HCT116 (cell line): ENCODE results near the gene UBE2L6. TPM values are rescaled to one million over a fixed set of nuclear protein-coding genes. Genes with fewer than 3 reads are reported as not detected.

Experiments
- ATAC-seq: fragments of 200-7000 bp; cut with Tn5 transposase; 2 replicates; pipeline ENCODE4 v1.9.1; 2020; ENCODE audit warnings: mild to moderate bottlenecking, moderate library complexity
- BruUV-seq: library from RNA; stranded (reverse); fragments of 400-500 nt; replicated peaks from 2 replicates; lab custom pipeline; 2021; lab: Mats Ljungman, UMichigan
- CTCF ChIA-PET: fragments of 300-600 bp; sonication (Branson Sonifier 250); formaldehyde crosslinking; loops from one replicate; lab custom pipeline; 2021; ENCODE audit warnings: antibody characterized with exemption; lab: Charles Lee
- POLR2A ChIA-PET: fragments of 300-600, 350-600 bp; sonication (Branson Sonifier 250); formaldehyde crosslinking; loops from one replicate; lab custom pipeline; 2021; ENCODE audit warnings: antibody characterized with exemption; lab: Charles Lee
- RAD21 ChIA-PET, 2 experiments: fragments of 300-600 bp; sonication (Branson Sonifier 250); formaldehyde crosslinking; loops; one replicate each; lab custom pipeline; 2023; ENCODE audit warnings: low total read pairs in 2 of 2; ENCODE audit not compliant: uncharacterized antibody in 2 of 2, unreplicated experiment in 2 of 2, low non-redundant PET in 1 of 2; lab: Charles Lee
- DNase-seq: peaks from one replicate; pipeline ENCODE4 v3.0.0-alpha.2; 2010; ENCODE audit warnings: low read depth, low spot score
- H2AFZ ChIP-seq: fragments of 200-600 bp; shearing (Covaris generic), sonication (generic); 2 replicates; pipeline ENCODE4 v1.6.1; 2017; ENCODE audit warnings: low read depth, mixed run types, mixed read lengths, antibody characterized with exemption, low read length; ENCODE audit not compliant: poor library complexity, severe bottlenecking
- H3K27ac ChIP-seq: 2 replicates; pipeline ENCODE4 v1.5.1; 2012; ENCODE audit warnings: low read depth, low read length
- H3K27me3 ChIP-seq: fragments of 200-600 bp; sonication (generic); 2 replicates; pipeline ENCODE4 v1.6.1; 2016; ENCODE audit warnings: mixed run types, low read length, mixed read lengths; ENCODE audit not compliant: insufficient read depth
- H3K36me3 ChIP-seq, 2 experiments: fragments of 200-500 bp in 1 of 2; fragments of 200-600 bp in 1 of 2; sonication (Bioruptor generic) in 1 of 2; sonication (generic) in 1 of 2; 2 replicates each; pipeline versions ENCODE4 v1.5.1 to v1.6.1; 2014 to 2016; ENCODE audit warnings: low read length in 2 of 2, inconsistent platforms in 1 of 2, mixed read lengths in 1 of 2, mixed run types in 1 of 2; ENCODE audit not compliant: insufficient read depth in 2 of 2, control insufficient read depth in 1 of 2
- H3K4me1 ChIP-seq, 2 experiments: fragments of 200-600 bp in 1 of 2; sonication (generic) in 1 of 2; 2 replicates each; pipeline versions ENCODE4 v1.5.1 to v1.6.1; 2012 to 2017; ENCODE audit warnings: low read length in 2 of 2, inconsistent platforms in 1 of 2, mild to moderate bottlenecking in 1 of 2, mixed read lengths in 1 of 2, mixed run types in 1 of 2, moderate library complexity in 1 of 2; ENCODE audit not compliant: insufficient read depth in 2 of 2, control insufficient read depth in 1 of 2
- H3K4me2 ChIP-seq: fragments of 200-600 bp; sonication (generic); 2 replicates; pipeline ENCODE4 v1.6.1; 2017; ENCODE audit warnings: mixed run types, low read length, mixed read lengths
- H3K4me3 ChIP-seq, 2 experiments: fragments of 200-600 bp in 1 of 2; sonication (generic) in 1 of 2; replicated peaks in 1 of 2; 2 replicates each; pipeline ENCODE4 v1.5.1; 2011 to 2016; ENCODE audit warnings: low read length in 2 of 2, control low read depth in 1 of 2, low read depth in 1 of 2, mild to moderate bottlenecking in 1 of 2, mixed read lengths in 1 of 2, mixed run types in 1 of 2
- H3K79me2 ChIP-seq: fragments of 200-600 bp; sonication (generic); 2 replicates; pipeline ENCODE4 v1.6.1; 2017; ENCODE audit warnings: mild to moderate bottlenecking, mixed run types, low read length, moderate library complexity, mixed read lengths; ENCODE audit not compliant: insufficient read depth
- H3K9ac ChIP-seq: fragments of 200-600 bp; sonication (generic); 2 replicates; pipeline ENCODE4 v1.6.1; 2016; ENCODE audit warnings: low read length, mixed read lengths
- H3K9me2 ChIP-seq: fragments of 200-600 bp; sonication (generic), shearing (Covaris generic); 2 replicates; pipeline ENCODE4 v1.6.1; 2017; ENCODE audit warnings: mixed run types, mild to moderate bottlenecking, moderate library complexity; ENCODE audit not compliant: insufficient read depth
- H3K9me3 ChIP-seq, 2 experiments: fragments of 200-500 bp in 1 of 2; fragments of 200-600 bp in 1 of 2; sonication (Bioruptor generic) in 1 of 2; sonication (generic) in 1 of 2; 2 replicates each; pipeline ENCODE4 v1.6.1; 2014 to 2017; ENCODE audit warnings: low read length in 2 of 2, mixed read lengths in 2 of 2, inconsistent platforms in 1 of 2, low read depth in 1 of 2, mild to moderate bottlenecking in 1 of 2, mixed run types in 1 of 2, moderate library complexity in 1 of 2; ENCODE audit not compliant: control insufficient read depth in 1 of 2, insufficient read depth in 1 of 2
- H4K20me1 ChIP-seq: fragments of 200-600 bp; sonication (generic), shearing (Covaris generic); 2 replicates; pipeline ENCODE4 v1.6.1; 2017; ENCODE audit warnings: mixed run types, mild to moderate bottlenecking, moderate library complexity; ENCODE audit not compliant: insufficient read depth
- ATF3 ChIP-seq: IDR thresholded peaks from 2 replicates; pipeline ENCODE4 v1.6.1; 2012
- CBX3 ChIP-seq: IDR thresholded peaks from 2 replicates; pipeline ENCODE4 v1.6.1; 2012; ENCODE audit warnings: low read depth
- CEBPB ChIP-seq: IDR thresholded peaks from 2 replicates; pipeline ENCODE4 v1.6.1; 2012; ENCODE audit warnings: low read depth
- CTCF ChIP-seq, 3 experiments: fragments of 200-600 bp in 1 of 3; sonication (generic) in 1 of 3; IDR thresholded peaks in 2 of 3; conservative IDR thresholded peaks in 1 of 3; 2 replicates each; pipeline ENCODE4 v1.5.1; 2012 to 2017; ENCODE audit warnings: low read depth in 2 of 3, low read length in 2 of 3, antibody characterized with exemption in 1 of 3, borderline replicate concordance in 1 of 3, control low read depth in 1 of 3, mild to moderate bottlenecking in 1 of 3, mixed read lengths in 1 of 3, mixed run types in 1 of 3, moderate library complexity in 1 of 3; ENCODE audit not compliant: insufficient read depth in 1 of 3
- EGR1 ChIP-seq: IDR thresholded peaks from 2 replicates; pipeline ENCODE4 v1.6.1; 2012; ENCODE audit warnings: low read depth
- ELF1 ChIP-seq: IDR thresholded peaks from 2 replicates; pipeline ENCODE4 v1.6.1; 2012; ENCODE audit warnings: low read depth, borderline replicate concordance
- EZH2 ChIP-seq: fragments of 200-600 bp; sonication (generic); IDR thresholded peaks from 2 replicates; pipeline ENCODE4 v1.6.1; 2017; ENCODE audit warnings: antibody characterized with exemption, mixed run types
- EZH2phosphoT487 ChIP-seq: fragments of 200-600 bp; IDR thresholded peaks from 2 replicates; pipeline ENCODE4 v1.6.1; 2018; ENCODE audit warnings: antibody characterized with exemption, borderline replicate concordance
- FOSL1 ChIP-seq: IDR thresholded peaks from 2 replicates; pipeline ENCODE4 v1.6.1; 2012; ENCODE audit warnings: low read depth
- MAX ChIP-seq: IDR thresholded peaks from 2 replicates; pipeline ENCODE4 v1.6.1; 2012
- POLR2AphosphoS5 ChIP-seq: IDR thresholded peaks from 2 replicates; pipeline ENCODE4 v1.6.1; 2011; ENCODE audit warnings: mild to moderate bottlenecking, low read depth, low read length, moderate library complexity
- RAD21 ChIP-seq: IDR thresholded peaks from 2 replicates; pipeline ENCODE4 v1.6.1; 2012; ENCODE audit warnings: low read depth, mild to moderate bottlenecking
- SP1 ChIP-seq: IDR thresholded peaks from 2 replicates; pipeline ENCODE4 v1.6.1; 2012; ENCODE audit warnings: low read depth
- TCF7L2 ChIP-seq: IDR thresholded peaks from 2 replicates; pipeline ENCODE4 v1.7.0; 2011; ENCODE audit warnings: borderline replicate concordance, inconsistent platforms; ENCODE audit not compliant: insufficient read depth, insufficient read length; ENCODE audit errors: extremely low read depth
- ZNF274 ChIP-seq: fragments of 200-500 bp; sonication (Bioruptor generic); IDR thresholded peaks from 2 replicates; pipeline ENCODE4 v1.6.1; 2014; ENCODE audit warnings: mild to moderate bottlenecking, low read depth, low read length, inconsistent platforms
- intact Hi-C: fragments of 100-400 bp; cut with micrococcal nuclease; formaldehyde crosslinking; loops from 2 replicates; pipeline ENCODE4 v1.10.0; 2022
- total RNA-seq: library from RNA; stranded (reverse); gene quantifications from one replicate; pipeline ENCODE4 v1.2.1, GENCODE V29; 2021; ENCODE audit not compliant: unreplicated experiment

UBE2L6 gene
- total RNA-seq, 1 experiment from 2014 or later, result 24.8 TPM

GRCh38 chr11:57601297-57601696 is 33.8 kb upstream of the UBE2L6 start:
- ChIA-PET RAD21 (no interaction called here), CTCF (no interaction called here), POLR2A (interaction anchor here (0.6 kb wide), 1 partner anchor 60 kb away, joined by 3 read pairs; no protein-coding TSS in a partner anchor)
- Histone ChIP-seq H3K4me3 (no peak overlapping the region), H3K9me2 (no peaks in the 10 kb centered on the region), H2AFZ (no peak overlapping the region), H3K79me2 (no peaks in the 10 kb centered on the region), H3K36me3 (no peaks in the 10 kb centered on the region), H3K9me3 (no peaks in the 10 kb centered on the region), H4K20me1 (no peaks in the 10 kb centered on the region), H3K4me2 (no peak overlapping the region), H3K27ac (no peak overlapping the region), H3K4me1 (peaks cover 0 to 10% of the 10 kb centered on the region in 2 experiments; a peak in 2 of 4 replicates), H3K9ac (no peak overlapping the region), H3K27me3 (no peaks in the 10 kb centered on the region)
- ATAC-seq (no peak), DNase-seq (no peak)
- no peak for TF ChIP-seq CTCF (IDR thresholded peaks at IDR 0.05 in 2 of 3, conservative IDR thresholded peaks at IDR 0.05 in 1 of 3; ENCODE audit: borderline replicate concordance in 1 of 3, insufficient read depth in 1 of 3, low read depth in 2 of 3, low read length in 2 of 3)
- TF ChIP-seq EZH2, result no peak
- TF ChIP-seq ELF1, result no peak
- no peak for TF ChIP-seq ATF3
- no peak for TF ChIP-seq SP1
- TF ChIP-seq FOSL1, result no peak
- TF ChIP-seq CBX3, result no peak
- intact Hi-C loops, result no loop called here
- no TSS peak for BruUV-seq

- Histone ChIP-seq H3K4me1 (peaks cover 0 to 10% of the 10 kb centered on the region in 2 experiments; a peak in 2 of 4 replicates), H3K9ac (no peak overlapping the region), H3K9me3 (no peaks in the 10 kb centered on the region), H3K27me3 (no peaks in the 10 kb centered on the region), H3K9me2 (no peaks in the 10 kb centered on the region), H3K4me2 (no peak overlapping the region), H2AFZ (no peak overlapping the region), H3K4me3 (no peak overlapping the region), H3K36me3 (no peaks in the 10 kb centered on the region), H4K20me1 (no peaks in the 10 kb centered on the region), H3K79me2 (no peaks in the 10 kb centered on the region), H3K27ac (no peak overlapping the region)
- DNase-seq (no peak), ATAC-seq (no peak)
- no peak for TF ChIP-seq CEBPB
- no peak for TF ChIP-seq EZH2phosphoT487
- no peak for TF ChIP-seq POLR2AphosphoS5
- no peak for TF ChIP-seq TCF7L2
- no peak for TF ChIP-seq EGR1
- TF ChIP-seq MAX, result no peak
- no peak for TF ChIP-seq RAD21
- TF ChIP-seq SP1, result no peak
- TF ChIP-seq ZNF274, result no peak
- no peak for TF ChIP-seq EZH2
- TF ChIP-seq FOSL1, result no peak
- no peak for TF ChIP-seq ELF1
- no peak for TF ChIP-seq ATF3
- POLR2A ChIA-PET, result no interaction called here
- intact Hi-C loops, result no loop called here
- CTCF ChIA-PET, result no interaction called here
- BruUV-seq, result no TSS peak
- RAD21 ChIA-PET, result no interaction called here
Observed at GRCh38 chr11:57599381-57599780, 31.9 kb upstream of the UBE2L6 start.
